Germinal center (tissue), 1 donor: ENCODE results near the gene THOP1.
"Not testable (repeated sequence)": the region's sequence is repeated elsewhere in the genome, so short reads cannot be mapped to it uniquely, and the experiment has no call there.

ENCODE experiments used
- DNase-seq: peaks from one replicate; pipeline ENCODE4 v3.0.0; 2012; ENCODE audit warnings: mixed read lengths, low spot score

THOP1 gene

DNA sequence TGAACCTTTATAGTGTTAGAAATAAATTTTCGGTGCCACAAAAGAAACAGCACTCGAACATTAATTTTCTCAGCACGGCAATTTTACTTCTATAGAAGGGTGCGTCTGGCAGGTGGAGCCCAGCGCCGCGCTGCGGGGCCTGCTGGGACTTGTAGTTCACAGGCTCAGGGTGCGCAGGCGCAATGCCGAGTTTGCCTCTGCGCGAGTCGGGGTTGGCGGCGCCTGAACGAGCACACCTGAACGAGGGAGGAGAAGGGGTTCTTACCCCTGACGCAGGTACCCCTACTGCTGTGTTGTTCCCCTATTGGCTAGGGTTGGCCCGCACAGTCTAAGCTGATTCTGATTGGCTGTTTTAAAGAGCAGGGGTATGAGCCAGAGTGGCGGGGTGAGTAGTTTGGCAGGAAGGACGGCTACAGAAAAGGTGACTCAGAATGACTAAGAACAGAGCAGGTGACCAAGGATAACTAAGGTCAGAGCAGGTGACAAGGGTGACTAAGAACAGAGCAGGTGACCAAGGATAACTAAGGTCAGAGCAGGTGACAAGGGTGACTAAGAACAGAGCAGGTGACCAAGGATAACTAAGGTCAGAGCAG lies 32.0 kb downstream of the THOP1 start:
- not testable (repeated sequence) for DNase-seq

DNA sequence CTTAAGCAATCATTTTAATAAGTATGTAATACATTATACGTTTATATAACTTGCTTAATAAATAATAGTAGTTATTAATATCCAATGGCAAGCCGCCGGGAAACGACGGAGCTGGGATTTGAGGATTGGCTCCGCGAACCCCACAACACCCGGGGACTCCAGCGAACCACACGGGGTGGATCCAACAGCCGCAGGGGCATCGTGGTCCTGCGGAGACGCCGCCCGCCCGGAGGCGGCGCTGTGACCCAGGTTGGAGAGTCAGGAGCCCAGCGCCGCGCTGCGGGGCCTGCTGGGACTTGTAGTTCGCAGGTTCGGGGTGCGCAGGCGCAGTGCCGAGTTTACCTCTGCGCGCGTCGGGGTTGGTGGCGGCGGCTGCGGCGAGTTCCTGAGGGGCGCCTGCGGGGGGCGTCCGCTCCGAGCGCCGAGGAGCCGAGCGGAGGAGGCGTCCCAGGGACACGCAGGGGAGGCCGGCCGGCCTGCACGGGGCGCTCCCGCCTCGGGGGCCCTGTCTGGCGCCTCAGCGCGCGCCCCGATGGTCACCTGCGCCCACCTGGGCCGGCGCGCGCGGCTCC lies 34.3 kb downstream of the THOP1 start, which contains the start of gene ZNF554:
ZNF554 (plus strand) TSS at position 329 of the 572 bp plus-strand sequence; CDS start at position 533, 204 bp downstream.
- peak; percentile 91 for DNase-seq

DNA sequence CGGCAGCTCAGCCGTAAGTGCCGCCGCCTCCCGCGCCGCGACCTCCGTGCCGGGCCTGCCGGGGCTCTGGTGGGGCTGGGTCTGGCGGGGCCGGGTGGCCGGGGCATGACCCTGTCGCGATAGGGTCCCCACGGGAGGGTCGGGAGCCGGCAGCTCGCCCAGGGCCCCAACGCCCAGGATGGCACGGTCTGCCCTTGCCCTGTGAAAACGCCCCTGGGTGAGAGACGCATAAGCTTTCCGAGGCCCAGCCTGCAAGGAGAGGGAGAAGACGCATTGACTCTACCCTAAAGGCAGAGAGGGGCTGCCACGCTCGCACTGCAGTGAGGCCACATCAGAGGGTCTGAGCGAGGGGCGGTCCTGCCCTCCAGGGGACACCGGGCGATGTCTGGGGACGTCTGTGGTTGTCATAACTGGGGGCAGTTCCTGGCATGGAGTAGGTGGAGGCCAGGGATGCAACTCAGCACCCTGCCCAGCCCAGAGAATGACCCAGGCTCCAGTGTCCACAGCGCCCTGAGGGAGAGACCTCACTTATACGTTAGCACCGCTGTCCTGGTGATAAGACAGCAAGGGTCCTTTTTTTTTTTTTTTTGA lies 34.9 kb downstream of the THOP1 start:
- no peak for DNase-seq

DNA sequence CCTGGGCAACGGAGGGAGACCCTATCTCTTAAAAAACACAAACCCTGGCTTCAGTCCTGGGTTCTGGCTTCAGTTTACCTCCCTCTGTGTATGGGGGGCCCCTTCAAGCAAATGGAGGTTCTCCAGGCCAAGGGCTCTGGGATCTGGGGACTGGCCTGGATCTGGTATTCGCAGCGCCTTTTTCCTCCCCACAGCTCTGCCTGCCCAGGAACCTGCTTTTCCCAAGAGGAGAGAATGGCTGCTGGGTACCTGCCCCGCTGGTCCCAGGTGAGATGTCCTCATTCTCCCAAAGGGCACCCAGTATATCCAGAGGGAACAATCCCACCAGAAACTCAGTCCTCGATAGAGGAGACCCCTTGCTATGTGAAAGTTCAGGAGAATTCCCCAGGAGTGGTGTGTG lies 37.5 kb downstream of the THOP1 start:
- no peak for DNase-seq

DNA sequence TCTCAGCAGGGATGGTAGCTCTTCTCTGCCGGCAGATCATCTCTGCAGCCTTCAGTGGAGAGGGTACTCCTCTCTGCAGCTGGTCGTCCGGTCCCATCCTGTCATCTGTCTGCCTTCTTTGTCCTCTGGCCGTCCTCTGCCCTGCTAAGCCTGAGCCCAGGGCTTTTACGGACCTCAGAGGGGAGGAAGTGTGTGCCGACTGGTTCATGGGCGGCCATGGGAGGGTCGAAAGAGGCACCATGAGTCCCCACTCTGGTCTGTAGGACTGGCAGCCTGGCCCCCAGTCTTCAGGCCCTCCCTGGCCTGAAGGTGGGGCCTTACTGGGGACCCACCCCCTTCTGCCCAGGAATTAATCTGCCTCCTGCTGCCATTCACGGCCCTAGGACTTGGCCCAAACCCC lies 38.3 kb downstream of the THOP1 start:
- no peak for DNase-seq

DNA sequence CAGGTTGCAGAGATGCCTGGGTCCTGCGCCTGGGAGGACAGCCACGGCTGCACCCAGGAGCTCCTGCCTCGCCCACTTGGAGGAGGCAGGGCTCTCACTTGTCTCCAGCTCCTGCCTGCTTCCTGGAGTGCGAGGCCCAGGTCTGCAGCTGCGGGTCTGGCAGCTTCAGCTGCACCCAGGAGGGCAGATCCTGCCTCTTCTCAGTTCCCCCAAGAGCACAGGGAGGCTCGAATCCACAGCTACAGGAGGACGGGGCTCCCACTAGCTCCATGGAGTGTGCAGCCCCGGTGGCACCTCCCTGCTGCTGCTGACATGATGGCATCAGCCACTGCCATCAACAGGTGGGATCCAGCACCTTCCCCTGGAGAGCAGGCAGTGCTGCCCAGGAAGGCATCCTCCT lies 38.8 kb downstream of the THOP1 start:
- DNase-seq: no peak

DNA sequence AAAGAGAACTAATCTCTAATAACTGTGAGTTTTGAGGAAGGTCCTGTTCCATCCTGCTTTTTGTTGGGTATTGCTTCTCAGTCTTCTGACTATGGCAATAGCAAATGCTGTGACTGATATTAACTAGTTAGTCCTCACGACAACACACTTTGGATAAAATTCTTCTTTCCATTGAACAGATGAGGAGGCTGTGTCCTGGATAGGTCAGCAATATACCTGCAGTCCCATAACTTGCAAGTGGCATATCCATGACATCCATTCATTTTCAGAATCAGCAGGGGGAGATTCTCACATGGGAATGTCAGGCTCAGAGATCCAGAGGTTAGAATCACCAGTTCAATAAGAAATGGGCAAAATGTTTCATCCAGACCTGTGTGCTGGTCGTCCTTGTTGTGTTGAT lies 41.7 kb downstream of the THOP1 start:
- no peak for DNase-seq

DNA sequence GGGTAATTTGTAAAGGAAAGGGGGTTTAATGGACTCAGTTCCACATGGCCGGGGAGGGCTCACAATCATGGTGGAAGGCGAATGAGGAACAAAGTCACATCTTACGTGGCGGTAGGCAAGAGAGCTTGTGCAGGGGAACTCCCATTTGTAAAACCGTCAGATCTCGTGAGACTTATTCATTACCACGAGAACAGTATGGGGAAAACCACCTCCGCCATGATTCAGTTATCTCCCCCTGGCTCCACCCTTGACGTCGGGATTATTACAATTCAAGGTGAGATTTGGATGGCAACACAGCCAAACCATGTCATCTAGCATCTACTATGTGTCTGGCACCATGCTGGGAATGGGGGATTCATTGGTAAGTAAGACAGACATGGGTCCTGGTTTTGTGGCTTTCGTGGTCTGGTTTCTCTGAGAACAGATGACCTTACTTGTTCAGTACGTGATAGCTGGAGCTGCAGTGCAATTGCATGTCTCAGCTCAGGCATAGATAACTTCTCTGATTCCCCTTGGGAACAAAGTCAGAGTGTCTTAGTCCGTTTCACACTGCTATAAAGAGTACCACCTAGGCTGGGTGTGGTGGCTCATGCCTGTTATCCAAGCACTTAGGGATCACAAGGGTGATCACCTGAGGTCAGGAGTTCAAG lies 42.7 kb downstream of the THOP1 start:
- no peak for DNase-seq

DNA sequence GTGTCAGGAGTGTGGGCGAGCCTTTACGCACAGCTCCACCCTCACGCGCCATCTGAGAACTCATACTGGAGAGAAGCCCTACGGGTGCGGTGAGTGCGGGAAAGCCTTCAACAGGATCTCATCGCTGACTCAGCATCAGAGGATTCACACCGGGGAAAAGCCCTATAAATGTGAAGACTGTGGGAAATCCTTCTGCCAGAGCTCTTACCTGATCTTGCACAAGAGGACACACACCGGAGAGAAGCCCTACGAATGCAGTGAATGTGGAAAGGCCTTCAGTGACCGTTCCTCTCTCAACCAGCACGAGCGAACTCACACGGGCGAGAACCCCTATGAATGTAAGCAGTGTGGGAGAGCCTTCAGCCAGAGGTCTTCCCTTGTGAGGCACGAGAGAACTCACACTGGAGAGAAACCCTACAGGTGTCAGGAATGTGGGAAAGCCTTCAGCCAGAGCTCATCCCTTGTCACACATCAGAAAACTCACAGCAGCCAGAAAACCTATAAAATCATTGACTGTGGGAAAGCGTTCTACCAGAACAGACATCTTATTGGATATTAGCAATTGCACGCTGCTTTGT lies 49.1 kb downstream of the THOP1 start:
- no peak for DNase-seq

DNA sequence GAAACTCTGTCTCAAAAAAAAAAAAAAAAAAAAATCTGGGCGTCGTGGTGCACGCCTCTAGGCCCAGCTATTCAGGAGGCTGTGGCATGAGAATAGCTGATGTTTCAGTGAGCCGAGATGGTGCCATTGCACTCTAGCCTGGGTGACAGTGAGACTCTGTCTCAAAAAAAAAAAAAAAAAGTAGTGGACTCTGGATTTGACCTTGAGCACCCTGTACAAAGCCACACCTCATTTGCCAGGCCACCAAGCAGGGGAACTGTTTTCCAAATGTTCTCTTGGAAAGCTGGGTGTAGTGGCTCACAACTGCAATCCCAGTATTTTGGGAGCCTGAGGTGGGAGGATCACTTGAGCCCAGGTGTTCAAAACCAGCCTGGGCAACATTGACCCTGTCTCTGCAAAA lies 52.1 kb downstream of the THOP1 start:
- DNase-seq: no peak

DNA sequence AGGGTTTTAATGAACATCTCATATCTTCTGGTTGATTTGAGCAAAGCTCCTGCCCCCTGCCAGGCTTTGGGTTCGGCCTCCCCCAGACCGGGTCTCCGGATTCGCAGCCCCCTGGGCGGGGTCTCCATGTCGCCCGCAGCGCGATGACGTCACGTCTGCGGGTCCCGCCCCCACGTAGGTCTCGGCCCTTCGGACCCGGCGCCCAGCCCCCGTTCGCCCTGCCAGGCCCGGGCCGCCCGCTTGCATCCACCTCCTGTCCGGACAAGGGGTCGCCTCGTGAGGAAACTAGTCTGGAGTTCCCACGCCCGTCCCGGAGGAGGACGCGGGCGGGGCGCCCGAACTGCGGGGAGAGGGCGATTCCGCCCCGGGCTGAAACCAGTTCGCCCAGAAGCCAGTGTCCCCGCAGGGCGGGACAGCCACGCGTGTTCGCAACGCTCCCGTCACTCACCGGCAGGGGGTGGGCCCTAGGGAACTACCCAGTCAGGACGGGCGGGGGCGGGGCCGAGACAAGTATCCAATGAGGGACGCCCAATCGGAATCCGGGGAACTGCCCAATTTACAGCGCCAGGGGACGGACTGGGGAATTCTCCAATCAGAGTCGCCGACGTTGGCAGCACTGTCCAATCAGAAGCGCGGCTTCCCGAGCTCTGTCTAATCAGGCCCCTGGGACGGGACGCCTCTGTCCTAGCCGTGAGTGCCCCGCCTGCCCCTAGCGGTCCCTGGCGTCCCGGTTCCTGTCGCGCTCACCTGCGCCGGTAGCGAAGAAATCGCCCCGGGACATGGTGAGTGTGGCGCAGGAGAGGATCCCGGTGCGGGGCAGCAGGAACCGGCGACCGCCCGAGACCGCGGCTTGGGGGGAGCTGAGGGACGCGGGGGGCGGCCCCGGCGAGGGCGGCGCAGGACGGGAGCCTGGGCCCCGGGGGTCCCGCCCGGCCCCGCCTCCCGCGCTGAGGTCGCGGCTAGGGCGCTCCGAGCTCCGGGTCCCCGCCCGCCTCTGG lies 55.8 kb downstream of the THOP1 start, which contains the start of gene ZNF555:
ZNF555 (plus strand) TSS at position 682 of the 998 bp plus-strand sequence; CDS start at position 780, 98 bp downstream.
- peak; percentile 99 for DNase-seq

DNA sequence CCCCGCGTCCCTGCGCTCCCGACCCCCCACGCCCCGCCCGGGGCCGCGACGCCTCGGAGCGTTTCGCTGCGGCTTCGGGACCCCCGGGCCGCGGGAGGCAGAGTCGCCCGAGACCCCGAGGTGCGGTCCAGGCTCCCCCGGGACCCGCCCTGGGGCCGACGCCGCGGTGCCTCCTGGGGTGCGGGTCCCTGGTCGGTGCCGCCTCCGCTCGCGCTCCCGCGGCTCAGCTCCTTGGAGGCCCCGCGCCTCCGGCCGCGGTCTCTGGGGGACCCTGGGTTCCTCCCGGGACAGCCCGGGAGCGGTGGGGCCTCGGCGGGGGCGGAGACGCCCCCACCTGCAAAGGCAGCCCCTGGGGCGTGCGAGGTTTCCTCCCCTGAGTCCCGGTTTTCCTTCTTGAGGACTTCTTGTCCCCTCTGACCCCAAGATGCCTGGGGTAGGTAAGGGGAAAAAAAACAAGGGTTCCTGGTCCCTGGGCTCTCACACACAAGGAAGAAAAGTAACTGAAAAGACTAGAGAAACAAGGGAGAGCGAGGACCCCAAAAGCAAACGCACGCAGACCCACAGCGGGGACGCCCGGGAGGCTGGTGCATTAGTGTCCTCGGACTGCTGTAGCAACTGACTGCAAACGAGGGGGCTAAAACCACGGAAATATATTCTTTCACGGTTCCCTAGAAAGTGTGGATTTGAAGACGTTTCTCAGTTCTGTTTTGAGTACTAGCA lies 56.7 kb downstream of the THOP1 start:
- DNase-seq: peak; percentile 32

DNA sequence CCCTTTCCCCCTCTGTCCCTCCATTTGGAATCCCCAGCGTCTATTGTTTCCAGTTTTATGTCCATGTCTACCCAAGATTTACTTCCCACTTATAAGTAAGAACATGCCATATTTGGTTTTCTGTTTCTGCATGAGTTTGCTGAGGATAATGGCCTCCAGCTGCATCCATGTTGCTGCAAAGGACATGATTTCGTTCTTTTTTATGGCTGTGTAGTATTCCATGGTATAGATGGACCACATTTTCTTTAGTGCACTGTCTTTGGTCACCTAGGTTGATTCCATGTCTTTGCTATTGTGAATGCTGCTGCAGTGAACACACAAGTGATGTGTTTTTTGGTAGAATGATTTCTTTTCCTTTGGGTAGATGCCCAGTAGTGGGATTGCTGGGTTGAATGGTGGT lies 59.8 kb downstream of the THOP1 start:
- no peak for DNase-seq

DNA sequence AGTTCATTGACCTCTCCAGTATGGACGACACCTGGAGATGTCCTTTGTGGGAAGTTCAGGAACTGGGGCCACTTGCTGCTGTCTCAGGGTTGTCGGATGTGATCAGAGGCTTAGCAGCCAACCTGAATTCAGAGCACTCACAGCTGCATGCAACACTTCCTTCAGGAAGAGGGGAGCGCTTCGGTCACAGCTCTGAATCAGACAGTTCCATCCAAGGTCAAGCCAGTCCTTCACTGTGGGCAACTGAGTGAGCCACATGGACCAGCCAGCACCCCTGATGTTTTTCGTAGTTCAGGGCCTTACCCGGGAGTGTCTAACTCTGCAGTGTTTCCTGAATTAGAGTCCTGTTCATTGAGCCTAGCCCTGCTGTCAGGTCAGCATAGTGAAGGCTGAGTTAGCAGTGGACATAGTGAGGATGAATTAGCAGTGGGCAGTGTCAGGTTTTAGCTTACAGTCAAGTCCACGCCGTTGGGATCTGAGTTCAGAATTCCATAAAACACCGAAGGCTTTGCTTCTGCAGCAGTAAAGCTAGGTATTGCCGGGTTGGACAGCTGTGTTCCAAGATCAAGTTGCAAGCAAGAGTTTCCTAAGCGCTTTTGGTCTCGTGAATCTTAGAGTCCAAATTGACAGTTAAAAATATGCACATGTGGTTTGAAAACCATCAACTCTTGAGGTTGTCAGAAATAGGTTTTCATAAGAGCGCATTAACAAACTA lies 61.0 kb downstream of the THOP1 start:
- DNase-seq: no peak

DNA sequence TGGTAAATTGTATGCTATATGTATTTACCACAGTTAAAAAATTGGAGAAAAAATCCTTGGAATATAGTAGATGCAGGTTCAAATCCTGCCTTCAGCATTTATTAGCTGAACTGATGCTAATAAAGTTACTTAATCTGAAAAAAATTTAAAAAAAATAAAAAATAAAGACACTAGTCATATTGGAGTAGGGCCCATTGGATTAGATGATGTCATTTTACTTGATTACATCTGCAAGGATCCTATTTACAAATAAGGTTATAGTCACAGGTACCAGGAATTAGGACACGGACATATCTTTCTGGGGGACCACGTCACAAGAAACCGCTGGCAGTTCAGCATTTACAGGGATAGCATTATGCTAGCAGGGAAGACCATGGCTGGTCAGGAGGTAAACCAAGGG lies 62.2 kb downstream of the THOP1 start:
- no peak for DNase-seq

DNA sequence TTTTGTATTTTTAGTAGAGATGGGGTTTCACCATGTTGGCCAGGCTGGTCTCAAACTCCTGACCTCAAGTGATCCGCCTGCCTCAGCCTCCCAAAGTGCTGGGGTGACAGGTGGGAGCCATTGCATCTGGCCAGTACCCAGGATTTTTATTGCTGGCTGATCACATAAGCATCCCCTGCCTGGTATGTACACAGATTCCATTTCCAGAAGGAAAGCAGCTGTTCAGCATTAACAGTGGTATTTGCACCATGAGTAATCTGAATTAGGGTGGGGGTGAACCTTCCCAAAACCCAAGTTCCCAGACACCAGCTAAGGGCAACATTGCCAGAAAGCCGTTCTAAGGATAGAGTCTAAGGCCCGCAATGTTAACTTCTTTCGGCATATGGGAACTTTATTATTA lies 63.3 kb downstream of the THOP1 start:
- no peak for DNase-seq

DNA sequence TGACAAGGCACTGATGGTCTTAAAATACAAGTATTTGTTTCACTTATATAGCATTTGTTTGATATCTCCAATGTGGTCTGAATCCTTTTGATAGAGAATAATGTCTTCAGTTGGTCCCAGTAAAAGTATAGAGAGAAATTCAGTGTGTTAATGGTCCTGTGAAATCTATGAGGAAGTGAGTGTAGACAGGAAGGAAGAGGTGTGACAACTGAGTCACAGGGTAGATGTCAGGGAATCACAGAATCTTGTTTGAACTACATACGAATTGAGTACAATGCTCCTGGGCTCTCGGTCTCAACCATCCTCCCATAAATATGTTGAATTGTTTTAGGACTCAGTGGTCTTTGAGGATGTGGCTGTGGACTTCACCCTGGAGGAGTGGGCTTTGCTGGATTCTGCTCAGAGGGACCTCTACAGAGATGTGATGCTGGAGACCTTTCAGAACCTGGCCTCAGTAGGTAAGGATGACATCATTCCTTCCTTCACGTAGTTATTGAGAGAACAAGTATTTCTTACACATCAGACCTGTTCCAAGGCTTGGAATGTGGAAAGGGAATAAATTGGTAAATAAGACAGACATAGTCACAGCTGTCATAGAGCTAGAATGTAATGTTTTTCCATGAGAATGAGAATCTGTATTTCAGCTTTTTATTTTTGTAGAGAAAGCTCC lies 65.1 kb downstream of the THOP1 start:
- DNase-seq: no peak

DNA sequence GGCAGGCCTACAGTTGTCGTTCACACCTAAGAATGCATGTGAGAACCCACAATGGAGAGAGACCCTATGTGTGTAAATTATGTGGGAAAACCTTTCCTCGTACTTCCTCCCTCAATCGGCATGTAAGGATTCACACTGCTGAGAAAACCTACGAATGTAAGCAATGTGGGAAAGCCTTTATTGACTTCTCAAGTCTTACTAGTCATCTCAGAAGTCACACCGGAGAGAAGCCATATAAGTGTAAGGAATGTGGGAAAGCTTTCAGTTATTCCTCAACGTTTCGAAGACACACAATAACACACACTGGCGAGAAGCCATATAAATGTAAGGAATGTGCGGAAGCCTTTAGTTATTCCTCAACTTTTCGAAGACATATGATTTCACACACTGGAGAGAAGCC lies 67.3 kb downstream of the THOP1 start:
- no peak for DNase-seq

DNA sequence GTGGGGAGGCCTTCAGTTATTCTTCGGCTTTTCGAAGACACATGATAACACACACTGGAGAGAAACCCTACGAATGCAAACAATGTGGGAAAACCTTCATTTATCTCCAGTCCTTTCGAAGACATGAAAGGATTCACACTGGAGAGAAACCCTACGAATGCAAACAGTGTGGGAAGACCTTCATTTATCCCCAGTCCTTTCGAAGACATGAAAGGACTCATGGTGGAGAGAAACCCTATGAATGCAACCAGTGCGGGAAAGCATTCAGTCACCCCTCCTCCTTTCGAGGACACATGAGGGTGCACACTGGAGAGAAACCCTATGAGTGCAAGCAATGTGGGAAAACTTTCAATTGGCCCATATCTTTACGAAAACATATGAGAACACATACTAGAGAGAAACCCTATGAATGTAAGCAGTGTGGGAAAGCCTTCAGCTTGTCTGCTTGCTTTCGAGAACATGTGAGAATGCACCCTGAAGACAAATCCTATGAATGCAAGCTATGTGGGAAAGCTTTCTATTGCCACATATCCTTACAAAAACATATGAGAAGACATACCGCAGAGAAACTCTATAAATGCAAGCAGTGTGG lies 67.8 kb downstream of the THOP1 start:
- DNase-seq: no peak
